Liver (tissue), 9 donors: ENCODE measurements around the gene SORCS2. TPM values are rescaled to one million over a fixed set of nuclear protein-coding genes. Genes with fewer than 3 reads are reported as not detected.

ENCODE experiments used
- DNase-seq: peaks from one replicate; pipeline ENCODE4 v3.0.0-alpha.2; 2017; ENCODE audit warnings: low spot score
- H3K27ac ChIP-seq, 2 donors: one replicate each; pipeline ENCODE4 v1.7.0; 2013; ENCODE audit warnings: inconsistent platforms in 2 of 2, low read length in 2 of 2, control low read depth in 1 of 2, low read depth in 1 of 2, mild to moderate bottlenecking in 1 of 2
- H3K27me3 ChIP-seq, 4 donors: one replicate each; pipeline versions ENCODE4 v1.6.1 to v1.7.0; 2013; ENCODE audit warnings: low read length in 3 of 4, inconsistent platforms in 1 of 4, mild to moderate bottlenecking in 1 of 4, moderate library complexity in 1 of 4; ENCODE audit not compliant: control insufficient read depth in 4 of 4, insufficient read depth in 4 of 4
- H3K36me3 ChIP-seq, 4 donors: one replicate each; pipeline versions ENCODE4 v1.6.1 to v1.7.0; 2013; ENCODE audit warnings: low read length in 3 of 4, mild to moderate bottlenecking in 3 of 4, low read depth in 1 of 4, moderate library complexity in 1 of 4; ENCODE audit not compliant: control insufficient read depth in 4 of 4, insufficient read depth in 3 of 4
- H3K4me1 ChIP-seq, 4 donors: one replicate each; pipeline versions ENCODE4 v1.6.1 to v1.7.0; 2013; ENCODE audit warnings: low read length in 3 of 4, mild to moderate bottlenecking in 3 of 4, moderate library complexity in 1 of 4; ENCODE audit not compliant: control insufficient read depth in 4 of 4, insufficient read depth in 4 of 4
- H3K4me3 ChIP-seq, 3 donors: one replicate each; pipeline versions ENCODE4 v1.6.1 to v1.7.0; 2013; ENCODE audit warnings: low read length in 3 of 3, control low read depth in 1 of 3, low read depth in 1 of 3, mild to moderate bottlenecking in 1 of 3
- H3K9ac ChIP-seq, 2 donors: one replicate each; pipeline ENCODE4 v1.7.0; 2013; ENCODE audit warnings: low read length in 2 of 2, mild to moderate bottlenecking in 2 of 2, moderate library complexity in 2 of 2, control low read depth in 1 of 2, low read depth in 1 of 2
- H3K9me3 ChIP-seq, 4 donors: one replicate each; pipeline versions ENCODE4 v1.6.1 to v1.7.0; 2013; ENCODE audit warnings: low read length in 3 of 4; ENCODE audit not compliant: control insufficient read depth in 4 of 4
- ATF3 ChIP-seq: IDR thresholded peaks from 2 replicates; pipeline ENCODE4 v1.6.1; 2016; ENCODE audit warnings: antibody characterized with exemption
- CTCF ChIP-seq: fragments of 150-350 bp; IDR thresholded peaks from 2 replicates; pipeline ENCODE4 v1.5.1; 2017; ENCODE audit warnings: improper control_type of control experiment, low read depth, low read length; ENCODE audit not compliant: missing input control
- FOXA1 ChIP-seq: IDR thresholded peaks from 2 replicates; pipeline ENCODE4 v1.6.1; 2016; ENCODE audit warnings: antibody characterized with exemption
- FOXA2 ChIP-seq: IDR thresholded peaks from 2 replicates; pipeline ENCODE4 v1.6.1; 2016; ENCODE audit warnings: antibody characterized with exemption
- GABPA ChIP-seq, 2 donors: IDR thresholded peaks in 1 of 2; conservative IDR thresholded peaks in 1 of 2; 2 replicates each; pipeline ENCODE4 v1.6.1; 2016; ENCODE audit warnings: antibody characterized with exemption in 2 of 2, mild to moderate bottlenecking in 1 of 2, moderate library complexity in 1 of 2
- JUND ChIP-seq, 2 donors: IDR thresholded peaks; 2 replicates each; pipeline ENCODE4 v1.6.1; 2016; ENCODE audit warnings: antibody characterized with exemption in 2 of 2
- REST ChIP-seq: IDR thresholded peaks from 2 replicates; pipeline ENCODE4 v1.6.1; 2016; ENCODE audit warnings: antibody characterized with exemption, mild to moderate bottlenecking
- RXRA ChIP-seq, 2 donors: IDR thresholded peaks; 2 replicates each; pipeline ENCODE4 v1.6.1; 2017 to 2018; ENCODE audit warnings: antibody characterized with exemption in 2 of 2, mild to moderate bottlenecking in 1 of 2
- ZBTB33 ChIP-seq: IDR thresholded peaks from 2 replicates; pipeline ENCODE4 v1.6.1; 2016; ENCODE audit warnings: antibody characterized with exemption
- WGBS: extraction: QIAGEN DNeasy Blood & Tissue Kit; methylation state at CpG from one replicate; pipeline ENCODE4 v1.1.7; 2013; 5-methylcytosine and 5-hydroxymethylcytosine counted together
- polyA plus RNA-seq, 2 donors: library from polyadenylated mRNA; stranded (reverse) in 1 of 2; unstranded in 1 of 2; fragments of 200-250 nt in 1 of 2; fragments of >200 nt in 1 of 2; fragmentation: Nextera tagmentation in 1 of 2; extraction: Ambion mirVana in 1 of 2; gene quantifications; one replicate each; pipeline versions ENCODE4 v1.2.1 to v1.2.3, GENCODE V29; 2013 to 2015
- total RNA-seq, 2 donors: library from RNA; depleted of rRNA; stranded (reverse); fragments of >200 nt; gene quantifications; one replicate each; pipeline ENCODE4 v1.2.3, GENCODE V29; 2014
- donor health status: healthy.
- donor health status: healthy.
- donor health status: healthy.
- donor health status: healthy.
- donor health status: healthy.

The SORCS2 gene
- total and polyA plus RNA-seq, 4 donors, result 0.10 to 1.4 (median 0.92) TPM

GRCh38 chr4:7350396-7350795, 158.1 kb downstream of the SORCS2 start (continued):
- TF ChIP-seq FOXA2 (no peak), CTCF (no peak), GABPA (IDR thresholded peaks at IDR 0.05 in 1 of 2, conservative IDR thresholded peaks at IDR 0.05 in 1 of 2) (no peak), JUND (IDR thresholded peaks at IDR 0.05) (no peak)

- TF ChIP-seq ZBTB33 (no peak), RXRA (IDR thresholded peaks at IDR 0.05) (no peak)
- no peaks in the 10 kb centered on the region for H3K4me1 ChIP-seq
- 81% methylated on average over 12 of the region's 12 CpGs for WGBS
- no peak overlapping the region for H3K27ac ChIP-seq
- no peak overlapping the region for H3K9ac ChIP-seq
- no peak overlapping the region for H3K4me3 ChIP-seq
- H3K36me3 ChIP-seq, result no peaks in the 10 kb centered on the region
- no peaks in the 10 kb centered on the region for H3K9me3 ChIP-seq
- DNase-seq, result no peak
- no peaks in the 10 kb centered on the region for H3K27me3 ChIP-seq
Observed at GRCh38 chr4:7351014-7351413, 158.7 kb downstream of the SORCS2 start.

- Histone ChIP-seq H3K27ac (no peak overlapping the region), H3K27me3 (no peaks in the 10 kb centered on the region), H3K4me3 (no peak overlapping the region), H3K9ac (no peak overlapping the region), H3K9me3 (no peaks in the 10 kb centered on the region), H3K4me1 (no peaks in the 10 kb centered on the region), H3K36me3 (no peaks in the 10 kb centered on the region)
- no peak for TF ChIP-seq ATF3
- TF ChIP-seq REST, result no peak
- TF ChIP-seq FOXA1, result no peak
- no peak for TF ChIP-seq JUND (IDR thresholded peaks at IDR 0.05)
- TF ChIP-seq CTCF, result no peak
- TF ChIP-seq FOXA2, result no peak
- TF ChIP-seq RXRA (IDR thresholded peaks at IDR 0.05), result no peak
- TF ChIP-seq GABPA (IDR thresholded peaks at IDR 0.05 in 1 of 2, conservative IDR thresholded peaks at IDR 0.05 in 1 of 2), result no peak
- DNase-seq, result no peak
- WGBS, result 87% methylated on average over 6 of the region's 6 CpGs
Observed at GRCh38 chr4:7352486-7352885, 160.1 kb downstream of the SORCS2 start.
